GM23338 (cell line): ENCODE measurements around the gene SOX11. TPM values are rescaled to one million over a fixed set of nuclear protein-coding genes. Genes with fewer than 3 reads are reported as not detected.

Source experiments
- ATAC-seq: fragments of 200-7000 bp; cut with Tn5 transposase; 3 replicates; pipeline ENCODE4 v1.9.1; 2020
- DNase-seq: peaks from one replicate; pipeline ENCODE4 v3.0.0-alpha.2; 2015; ENCODE audit warnings: low spot score
- H2AFZ ChIP-seq: fragments of 200-600 bp; sonication (generic); 2 replicates; pipeline ENCODE4 v1.8.0; 2016; ENCODE audit warnings: antibody characterized with exemption, mild to moderate bottlenecking, moderate library complexity
- H3F3A ChIP-seq: fragments of 200-600 bp; sonication (generic); replicated peaks from 2 replicates; pipeline ENCODE4 v1.8.0; 2017; ENCODE audit warnings: antibody characterized with exemption, mixed run types, low read depth
- H3K27ac ChIP-seq: fragments of 200-600 bp; sonication (generic); 2 replicates; pipeline ENCODE4 v1.6.1; 2016; ENCODE audit warnings: low read depth
- H3K27me3 ChIP-seq: fragments of 200-600 bp; sonication (generic); 2 replicates; pipeline ENCODE4 v1.8.0; 2016; ENCODE audit warnings: mild to moderate bottlenecking, mixed run types, moderate library complexity; ENCODE audit not compliant: insufficient read depth
- H3K36me3 ChIP-seq: fragments of 200-600 bp; sonication (generic); 2 replicates; pipeline ENCODE4 v1.8.0; 2016; ENCODE audit warnings: mild to moderate bottlenecking; ENCODE audit not compliant: insufficient read depth
- H3K4me1 ChIP-seq: fragments of 200-600 bp; sonication (generic); 2 replicates; pipeline ENCODE4 v1.8.0; 2016; ENCODE audit warnings: mild to moderate bottlenecking, moderate library complexity; ENCODE audit not compliant: insufficient read depth
- H3K4me2 ChIP-seq: fragments of 200-600 bp; sonication (generic); 2 replicates; pipeline ENCODE4 v1.7.1; 2017; ENCODE audit warnings: mixed run types
- H3K4me3 ChIP-seq: fragments of 200-600 bp; sonication (generic); 2 replicates; pipeline ENCODE4 v1.6.1; 2016; ENCODE audit warnings: mixed run types
- H3K79me2 ChIP-seq: fragments of 200-600 bp; sonication (generic); replicated peaks from 2 replicates; pipeline ENCODE4 v1.8.0; 2017; ENCODE audit warnings: mild to moderate bottlenecking; ENCODE audit not compliant: insufficient read depth
- H3K9me2 ChIP-seq: fragments of 200-600 bp; sonication (generic); 2 replicates; pipeline ENCODE4 v1.8.0; 2017; ENCODE audit not compliant: insufficient read depth
- H4K20me1 ChIP-seq: fragments of 200-600 bp; sonication (generic); replicated peaks from 2 replicates; pipeline ENCODE4 v1.8.0; 2017; ENCODE audit warnings: mild to moderate bottlenecking; ENCODE audit not compliant: insufficient read depth
- H3K27ac Mint-ChIP-seq: 2 replicates; pipeline ENCODE4 v1.8.0; 2020; ENCODE audit warnings: inconsistent platforms, mild to moderate bottlenecking, moderate library complexity, mixed read lengths
- H3K27me3 Mint-ChIP-seq: 3 replicates; pipeline ENCODE4 v1.8.0; 2022; ENCODE audit warnings: low read depth, mild to moderate bottlenecking, moderate library complexity, mixed read lengths, inconsistent platforms; ENCODE audit not compliant: insufficient read depth, poor library complexity
- H3K36me3 Mint-ChIP-seq: 3 replicates; pipeline ENCODE4 v1.8.0; 2021; ENCODE audit warnings: low read depth, mild to moderate bottlenecking, inconsistent platforms, moderate library complexity, mixed read lengths
- H3K4me1 Mint-ChIP-seq: 3 replicates; pipeline ENCODE4 v1.8.0; 2020; ENCODE audit warnings: mild to moderate bottlenecking, inconsistent platforms, mixed read lengths
- H3K4me3 Mint-ChIP-seq: 3 replicates; pipeline ENCODE4 v1.8.0; 2021; ENCODE audit warnings: moderate library complexity, mild to moderate bottlenecking, inconsistent platforms, mixed read lengths
- H3K9me3 Mint-ChIP-seq: 3 replicates; pipeline ENCODE4 v1.8.0; 2020; ENCODE audit warnings: moderate library complexity, mild to moderate bottlenecking, inconsistent platforms, mixed read lengths
- CREB1 ChIP-seq: fragments of 250-450 bp; sonication (Bioruptor Pico); IDR thresholded peaks from 2 replicates; pipeline ENCODE4 v1.5.0; 2020; ENCODE audit warnings: low read depth, mild to moderate bottlenecking, moderate library complexity
- JUNB ChIP-seq: IDR thresholded peaks from one replicate; pipeline ENCODE4 v1.6.1; 2016; ENCODE audit warnings: antibody characterized with exemption; ENCODE audit not compliant: unreplicated experiment
- POLR2AphosphoS5 ChIP-seq: IDR thresholded peaks from 2 replicates; pipeline ENCODE4 v1.6.1; 2016; ENCODE audit warnings: antibody characterized with exemption, low read depth
- REST ChIP-seq: IDR thresholded peaks from one replicate; pipeline ENCODE4 v1.6.1; 2018; ENCODE audit warnings: antibody characterized with exemption; ENCODE audit not compliant: unreplicated experiment
- STAT1 ChIP-seq: IDR thresholded peaks from one replicate; pipeline ENCODE4 v1.6.1; 2016; ENCODE audit warnings: antibody characterized with exemption; ENCODE audit not compliant: unreplicated experiment
- ZNF114 ChIP-seq: fragments of 250-450 bp; sonication (Bioruptor Pico); IDR thresholded peaks from 2 replicates; pipeline ENCODE4 v1.5.0; 2020; ENCODE audit warnings: mild to moderate bottlenecking, moderate library complexity
- polyA plus RNA-seq: library from polyadenylated mRNA; unstranded; fragments of >200 nt; fragmentation: Nextera tagmentation; extraction: Ambion mirVana; gene quantifications from 2 replicates; pipeline ENCODE4 v1.2.1, GENCODE V29; 2016
- total RNA-seq: library from RNA; depleted of rRNA; stranded (reverse); fragments of >200 nt; shearing (Covaris generic); gene quantifications from 2 replicates; pipeline ENCODE4 v1.2.3, GENCODE V29; 2014
- TF ChIP-seq, protein P1 (sequence below): fragments of 250-450 bp; sonication (Bioruptor Pico); IDR thresholded peaks from 2 replicates; pipeline ENCODE4 v1.5.0; 2020; ENCODE audit warnings: mild to moderate bottlenecking, moderate library complexity

Gene SOX11
- total and polyA plus RNA-seq, 2 experiments from 2014 or later = 26.5 to 33.2 TPM

DNA sequence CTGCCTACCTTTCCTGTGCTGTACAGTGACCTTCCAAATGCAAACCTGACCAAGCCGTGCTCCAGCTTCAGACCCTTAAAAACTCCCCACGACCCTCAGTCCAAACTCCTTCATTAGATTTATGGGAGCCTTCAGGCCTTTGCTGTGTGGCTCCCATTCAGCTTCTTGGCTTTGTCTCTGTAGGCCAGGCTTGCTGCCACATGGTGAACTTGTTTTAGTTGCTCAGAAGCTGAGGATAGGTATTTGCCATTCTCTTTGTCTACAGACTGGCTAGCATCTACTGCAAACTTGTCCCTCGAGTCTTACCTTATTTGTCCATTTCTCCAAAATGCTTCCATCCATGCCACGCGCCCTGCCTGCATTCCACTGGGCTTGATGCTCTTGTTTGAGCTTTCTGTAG lies 49.1 kb downstream of the SOX11 start (continued):
- TF ChIP-seq, protein P1, sequence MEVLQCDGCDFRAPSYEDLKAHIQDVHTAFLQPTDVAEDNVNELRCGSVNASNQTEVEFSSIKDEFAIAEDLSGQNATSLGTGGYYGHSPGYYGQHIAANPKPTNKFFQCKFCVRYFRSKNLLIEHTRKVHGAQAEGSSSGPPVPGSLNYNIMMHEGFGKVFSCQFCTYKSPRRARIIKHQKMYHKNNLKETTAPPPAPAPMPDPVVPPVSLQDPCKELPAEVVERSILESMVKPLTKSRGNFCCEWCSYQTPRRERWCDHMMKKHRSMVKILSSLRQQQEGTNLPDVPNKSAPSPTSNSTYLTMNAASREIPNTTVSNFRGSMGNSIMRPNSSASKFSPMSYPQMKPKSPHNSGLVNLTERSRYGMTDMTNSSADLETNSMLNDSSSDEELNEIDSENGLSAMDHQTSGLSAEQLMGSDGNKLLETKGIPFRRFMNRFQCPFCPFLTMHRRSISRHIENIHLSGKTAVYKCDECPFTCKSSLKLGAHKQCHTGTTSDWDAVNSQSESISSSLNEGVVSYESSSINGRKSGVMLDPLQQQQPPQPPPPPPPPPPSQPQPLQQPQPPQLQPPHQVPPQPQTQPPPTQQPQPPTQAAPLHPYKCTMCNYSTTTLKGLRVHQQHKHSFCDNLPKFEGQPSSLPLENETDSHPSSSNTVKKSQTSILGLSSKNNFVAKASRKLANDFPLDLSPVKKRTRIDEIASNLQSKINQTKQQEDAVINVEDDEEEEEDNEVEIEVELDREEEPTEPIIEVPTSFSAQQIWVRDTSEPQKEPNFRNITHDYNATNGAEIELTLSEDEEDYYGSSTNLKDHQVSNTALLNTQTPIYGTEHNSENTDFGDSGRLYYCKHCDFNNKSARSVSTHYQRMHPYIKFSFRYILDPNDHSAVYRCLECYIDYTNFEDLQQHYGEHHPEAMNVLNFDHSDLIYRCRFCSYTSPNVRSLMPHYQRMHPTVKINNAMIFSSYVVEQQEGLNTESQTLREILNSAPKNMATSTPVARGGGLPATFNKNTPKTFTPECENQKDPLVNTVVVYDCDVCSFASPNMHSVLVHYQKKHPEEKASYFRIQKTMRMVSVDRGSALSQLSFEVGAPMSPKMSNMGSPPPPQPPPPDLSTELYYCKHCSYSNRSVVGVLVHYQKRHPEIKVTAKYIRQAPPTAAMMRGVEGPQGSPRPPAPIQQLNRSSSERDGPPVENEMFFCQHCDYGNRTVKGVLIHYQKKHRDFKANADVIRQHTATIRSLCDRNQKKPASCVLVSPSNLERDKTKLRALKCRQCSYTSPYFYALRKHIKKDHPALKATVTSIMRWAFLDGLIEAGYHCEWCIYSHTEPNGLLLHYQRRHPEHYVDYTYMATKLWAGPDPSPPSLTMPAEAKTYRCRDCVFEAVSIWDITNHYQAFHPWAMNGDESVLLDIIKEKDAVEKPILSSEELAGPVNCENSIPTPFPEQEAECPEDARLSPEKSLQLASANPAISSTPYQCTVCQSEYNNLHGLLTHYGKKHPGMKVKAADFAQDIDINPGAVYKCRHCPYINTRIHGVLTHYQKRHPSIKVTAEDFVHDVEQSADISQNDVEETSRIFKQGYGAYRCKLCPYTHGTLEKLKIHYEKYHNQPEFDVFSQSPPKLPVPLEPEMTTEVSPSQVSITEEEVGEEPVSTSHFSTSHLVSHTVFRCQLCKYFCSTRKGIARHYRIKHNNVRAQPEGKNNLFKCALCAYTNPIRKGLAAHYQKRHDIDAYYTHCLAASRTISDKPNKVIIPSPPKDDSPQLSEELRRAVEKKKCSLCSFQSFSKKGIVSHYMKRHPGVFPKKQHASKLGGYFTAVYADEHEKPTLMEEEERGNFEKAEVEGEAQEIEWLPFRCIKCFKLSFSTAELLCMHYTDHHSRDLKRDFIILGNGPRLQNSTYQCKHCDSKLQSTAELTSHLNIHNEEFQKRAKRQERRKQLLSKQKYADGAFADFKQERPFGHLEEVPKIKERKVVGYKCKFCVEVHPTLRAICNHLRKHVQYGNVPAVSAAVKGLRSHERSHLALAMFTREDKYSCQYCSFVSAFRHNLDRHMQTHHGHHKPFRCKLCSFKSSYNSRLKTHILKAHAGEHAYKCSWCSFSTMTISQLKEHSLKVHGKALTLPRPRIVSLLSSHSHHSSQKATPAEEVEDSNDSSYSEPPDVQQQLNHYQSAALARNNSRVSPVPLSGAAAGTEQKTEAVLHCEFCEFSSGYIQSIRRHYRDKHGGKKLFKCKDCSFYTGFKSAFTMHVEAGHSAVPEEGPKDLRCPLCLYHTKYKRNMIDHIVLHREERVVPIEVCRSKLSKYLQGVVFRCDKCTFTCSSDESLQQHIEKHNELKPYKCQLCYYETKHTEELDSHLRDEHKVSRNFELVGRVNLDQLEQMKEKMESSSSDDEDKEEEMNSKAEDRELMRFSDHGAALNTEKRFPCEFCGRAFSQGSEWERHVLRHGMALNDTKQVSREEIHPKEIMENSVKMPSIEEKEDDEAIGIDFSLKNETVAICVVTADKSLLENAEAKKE (CRISPR knock-in tag) = no peak
- TF ChIP-seq REST (no peak), CREB1 (no peak)

GRCh38 chr2:5742126-5742525 lies 49.9 kb downstream of the SOX11 start:
- Mint-ChIP-seq H3K4me3 (no peak overlapping the region), H3K9me3 (no peaks in the 10 kb centered on the region; the same call in 1 of the 3 replicates), H3K36me3 (no peaks in the 10 kb centered on the region; the same call in 2 of the 3 replicates), H3K27ac (no peak overlapping the region), H3K4me1 (peaks cover 20% of the 10 kb centered on the region), H3K27me3 (peaks cover 6% of the 10 kb centered on the region)
- H3K4me1 ChIP-seq = peaks cover 29% of the 10 kb centered on the region
- H2AFZ ChIP-seq = peak overlapping the region; percentile 69; the same call in 1 of the 2 replicates
- H3F3A ChIP-seq = no peaks in the 10 kb centered on the region
- ATAC-seq = no peak
- H3K4me3 ChIP-seq = no peak overlapping the region
- no peak overlapping the region for H3K4me2 ChIP-seq
- H3K27ac ChIP-seq = no peak overlapping the region
- H3K27me3 ChIP-seq = no peaks in the 10 kb centered on the region
- no peaks in the 10 kb centered on the region for H3K79me2 ChIP-seq
- no peak for DNase-seq
- peaks cover 8% of the 10 kb centered on the region; the same call in 1 of the 2 replicates for H3K9me2 ChIP-seq
- H3K36me3 ChIP-seq = no peaks in the 10 kb centered on the region
- H4K20me1 ChIP-seq = no peaks in the 10 kb centered on the region
- TF ChIP-seq REST (no peak), JUNB (no peak), STAT1 (no peak), POLR2AphosphoS5 (no peak), ZNF114 (CRISPR knock-in tag) (no peak)
